ENCODE results near the gene DHRS4.
"Not testable (repeated sequence)": the region's sequence is repeated elsewhere in the genome, so short reads cannot be mapped to it uniquely, and the experiment has no call there.

DHRS4 gene

GRCh38 chr14:23941669-23942068, 11.9 kb upstream of the DHRS4 start:
- no peak for DNase-seq

DNA sequence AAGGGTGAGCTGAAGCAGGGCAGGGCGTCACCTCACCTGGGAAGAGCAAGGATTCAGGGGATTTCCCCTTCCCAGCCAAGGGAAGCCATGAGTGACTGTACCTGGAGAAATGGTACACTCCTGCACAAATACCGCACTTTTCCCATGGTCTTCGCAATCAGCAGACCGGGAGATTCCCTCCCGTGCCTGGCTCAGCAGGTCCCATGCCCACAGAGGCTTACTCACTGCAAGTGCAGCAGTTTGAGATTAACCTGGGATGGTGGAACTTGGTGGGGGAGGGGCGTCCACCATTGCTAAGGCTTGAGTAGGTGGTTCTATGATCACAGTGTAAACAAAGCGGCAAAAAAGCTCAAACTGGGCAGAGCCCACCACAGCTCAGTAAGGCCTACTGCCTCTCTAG, 11.0 kb upstream of the DHRS4 start:
- DNase-seq = no peak

- DNase-seq = not testable (repeated sequence)
These were observed 4.5 kb upstream of the DHRS4 start for GRCh38 chr14:23949069-23949468.

DNA sequence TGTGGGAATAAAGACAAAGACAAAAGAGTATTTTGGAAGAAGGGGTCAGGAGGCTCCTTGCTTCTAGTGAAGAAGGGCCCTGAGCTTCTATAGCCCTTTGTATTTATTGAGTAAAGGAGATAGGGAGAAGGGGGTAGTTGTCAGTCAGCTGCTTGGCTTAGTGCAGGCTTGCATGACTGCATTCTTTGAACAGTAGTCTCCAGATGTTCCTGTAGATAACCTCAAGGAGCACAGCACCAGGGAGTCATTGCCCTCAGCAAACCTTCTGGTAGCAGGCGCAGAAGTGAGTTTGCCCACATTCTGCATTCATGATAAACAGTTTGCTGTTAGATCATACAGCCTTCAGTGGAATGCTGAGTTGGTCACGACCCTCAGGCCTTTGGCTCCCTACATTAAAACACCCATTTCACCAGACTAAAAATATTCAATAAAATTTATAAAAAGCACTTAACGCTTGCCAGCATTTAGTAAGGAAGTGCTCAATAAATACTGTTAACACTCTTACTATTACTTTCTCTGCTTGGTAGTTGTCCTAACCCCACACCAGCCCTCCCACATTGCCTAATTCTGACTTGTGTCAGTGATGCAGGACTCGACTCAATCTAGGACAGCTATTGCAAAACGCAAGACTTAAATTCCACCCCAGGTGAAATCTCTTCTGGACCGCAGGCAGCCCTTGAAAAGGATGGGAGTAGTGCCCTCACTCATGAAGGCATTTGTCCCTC, 3.0 kb upstream of the DHRS4 start:
- DNase-seq = no peak

- not testable (repeated sequence) for DNase-seq
These were observed 2.5 kb upstream of the DHRS4 start for GRCh38 chr14:23951136-23951466.

DNA sequence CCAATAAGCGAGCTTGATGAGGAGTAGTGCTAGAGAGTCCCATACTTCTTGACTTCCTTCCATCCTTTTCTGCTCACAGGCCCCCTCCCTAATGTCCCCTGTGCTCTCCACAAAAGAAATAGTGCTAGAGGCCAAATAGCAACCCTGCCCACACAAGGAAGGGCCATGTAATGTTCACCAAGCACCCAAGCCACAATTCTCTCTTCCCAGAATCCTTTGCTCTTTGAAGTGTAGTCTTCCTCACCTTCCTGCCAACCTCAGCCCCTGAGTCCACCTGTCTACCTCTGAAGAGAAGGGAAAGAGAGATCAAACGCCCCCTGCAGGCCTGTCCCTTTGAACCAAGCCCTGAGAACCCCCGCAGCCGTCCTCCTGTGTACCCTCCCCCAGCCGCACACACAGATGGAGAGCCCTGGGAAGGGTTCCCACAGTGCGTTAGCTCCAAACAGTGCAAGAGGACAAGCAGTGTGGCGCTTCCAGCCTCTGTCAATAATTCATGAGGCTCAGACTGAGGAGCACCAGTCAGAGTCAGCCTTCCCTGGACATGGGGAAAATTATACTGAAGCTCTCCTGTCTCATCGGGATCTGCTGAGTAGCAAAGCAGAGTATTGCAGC, 1.9 kb upstream of the DHRS4 start:
- no peak for DNase-seq

DNA sequence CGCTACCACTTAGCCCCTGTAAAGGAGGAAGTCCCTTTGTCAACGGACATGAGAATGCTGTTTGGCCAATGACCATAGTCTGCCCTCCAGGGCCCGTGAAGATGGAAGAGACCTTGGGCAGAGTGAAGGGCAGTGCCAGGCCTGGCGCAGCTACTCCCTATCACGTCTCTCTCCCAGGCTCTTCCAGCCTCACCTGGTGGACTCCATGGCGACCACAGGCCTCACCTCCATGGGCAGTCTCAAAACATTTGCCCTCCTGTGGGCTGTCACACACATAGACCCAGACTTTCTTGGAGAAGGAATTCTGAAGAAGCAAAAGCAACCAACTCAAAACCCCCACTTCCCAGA, 480 bp upstream of the DHRS4 start:
- not testable (repeated sequence) for DNase-seq

DNA sequence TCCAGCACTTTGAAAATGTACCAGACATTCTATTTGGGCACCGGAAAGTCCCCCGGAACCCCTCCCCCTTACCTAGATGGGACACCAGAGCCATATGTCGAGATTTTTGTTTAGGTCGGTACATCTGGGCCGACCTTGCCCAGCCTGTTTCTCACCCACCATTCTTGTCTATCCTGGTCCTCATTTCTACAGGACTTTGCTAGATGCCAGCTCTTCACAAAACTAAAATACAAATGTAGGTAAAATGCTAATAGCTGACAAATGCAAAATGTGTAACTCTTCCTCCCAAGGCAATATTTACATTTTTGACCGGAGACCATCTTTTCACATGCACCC, 677 bp downstream of the DHRS4 start:
- not testable (repeated sequence) for DNase-seq

GRCh38 chr14:23954965-23955364, 1.4 kb downstream of the DHRS4 start:
- DNase-seq = not testable (repeated sequence)

DNA sequence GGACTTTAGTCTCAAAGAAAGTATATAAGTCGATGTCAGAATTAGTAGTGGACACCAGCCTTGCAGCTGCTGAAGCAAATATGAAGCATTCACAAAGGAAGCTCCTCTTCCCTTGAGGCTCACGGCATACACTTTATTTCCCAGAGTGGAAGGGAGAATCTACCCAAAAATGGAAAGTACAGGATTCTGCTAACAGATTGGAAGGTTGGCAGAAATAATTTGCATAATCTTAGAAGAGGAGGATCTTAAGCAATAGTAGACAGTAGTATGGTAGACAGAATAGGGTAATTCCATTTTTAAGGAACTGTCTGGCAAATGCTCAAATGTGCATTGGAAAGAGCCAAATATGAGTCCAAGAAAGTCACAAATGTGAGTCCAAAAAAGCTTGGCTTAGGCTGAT, 2.2 kb downstream of the DHRS4 start:
- DNase-seq = not testable (repeated sequence)

DNA sequence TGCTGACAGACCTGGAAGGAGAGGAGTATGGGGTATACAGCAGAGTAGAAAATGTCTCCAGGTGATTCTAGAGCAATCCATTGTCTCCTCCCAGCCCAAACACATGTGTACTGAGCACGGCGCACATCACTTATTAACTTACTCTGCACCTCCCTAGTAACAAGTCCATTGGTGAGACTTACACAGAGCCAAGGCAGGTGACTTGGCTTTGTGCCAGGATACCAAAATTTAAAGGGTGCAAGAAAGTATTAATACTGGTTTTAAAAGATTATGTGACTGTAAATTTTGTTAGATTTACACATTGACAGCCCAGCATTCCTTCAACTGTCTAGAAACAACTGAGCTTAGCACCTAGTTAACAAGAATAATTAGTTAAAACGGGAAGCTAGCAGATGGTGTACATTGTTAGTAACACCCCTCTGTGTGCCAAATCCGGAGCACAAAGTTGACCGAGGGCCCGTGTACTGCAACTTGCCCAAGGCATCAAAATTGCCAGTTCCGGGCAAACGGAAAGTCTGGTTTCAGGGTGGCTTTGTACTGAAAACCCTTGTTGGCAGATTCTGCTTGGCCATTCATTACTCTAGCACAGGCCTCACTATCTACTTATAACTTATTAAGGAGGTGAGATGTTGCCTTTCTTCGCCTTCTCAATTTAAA, 4.5 kb downstream of the DHRS4 start:
- not testable (repeated sequence) for DNase-seq

GRCh38 chr14:23960899-23961298, 7.3 kb downstream of the DHRS4 start:
- not testable (repeated sequence) for DNase-seq

DNA sequence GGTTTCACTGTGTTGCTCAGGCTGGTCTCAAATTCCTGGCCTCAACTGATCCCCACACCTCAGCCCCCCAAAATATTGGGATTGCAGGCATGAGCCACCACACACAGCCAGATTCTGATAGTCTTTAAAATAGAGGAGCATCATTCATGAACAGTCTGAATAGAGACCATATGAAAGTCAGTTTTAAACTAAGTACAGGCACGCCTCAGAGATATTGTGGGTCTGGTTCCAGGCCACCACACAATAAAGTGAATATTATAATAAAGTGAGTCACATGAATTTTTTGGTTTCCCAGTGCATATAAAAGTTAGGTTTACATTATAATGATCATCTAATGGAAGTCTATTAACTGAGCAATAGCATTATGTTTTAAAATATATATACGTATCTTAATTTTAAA, 8.1 kb downstream of the DHRS4 start:
- not testable (repeated sequence) for DNase-seq

DNA sequence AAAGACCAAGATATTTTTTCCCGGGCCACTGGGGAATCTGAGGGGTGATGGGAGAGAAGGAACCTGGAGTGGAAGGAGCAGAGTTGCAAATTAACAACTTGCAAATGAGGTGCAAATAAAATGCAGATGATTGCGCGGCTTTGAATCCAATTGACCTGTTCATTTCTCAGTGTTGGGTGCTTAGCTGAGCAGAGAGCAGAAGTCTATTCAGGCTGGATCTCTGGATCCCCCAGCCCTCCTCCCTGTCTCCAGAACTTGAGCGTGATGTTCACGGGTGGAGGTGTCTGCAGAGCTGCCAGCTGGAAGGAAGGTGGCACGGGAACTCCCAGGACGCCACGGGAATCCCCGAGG, 15.5 kb downstream of the DHRS4 start:
- not testable (repeated sequence) for DNase-seq

GRCh38 chr14:23969481-23970282, 16.1 kb downstream of the DHRS4 start:
- DNase-seq = not testable (repeated sequence)

GRCh38 chr14:23970283-23970659, 16.7 kb downstream of the DHRS4 start:
- DNase-seq = not testable (repeated sequence)

DNA sequence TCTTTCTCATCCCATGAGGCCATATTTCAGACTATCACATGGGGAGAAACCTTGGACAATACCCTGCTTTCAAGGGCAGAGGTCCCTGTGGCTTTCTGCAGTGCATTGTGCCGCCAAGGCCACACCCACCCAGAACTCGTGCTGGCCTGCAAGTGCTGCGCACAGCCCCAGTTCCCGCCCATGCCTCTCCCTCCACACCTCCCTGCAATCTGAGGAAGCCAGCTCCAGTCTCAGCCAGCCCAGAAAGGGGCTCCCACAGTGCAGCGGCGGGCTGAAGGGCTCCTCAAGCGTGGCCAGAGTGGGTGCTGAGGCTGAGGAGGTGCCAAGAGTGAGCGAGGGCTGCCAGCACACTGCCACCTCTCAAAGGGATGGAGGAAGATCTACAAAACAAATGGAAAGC, 19.6 kb downstream of the DHRS4 start:
- not testable (repeated sequence) for DNase-seq

- not testable (repeated sequence) for DNase-seq
These were observed 20.5 kb downstream of the DHRS4 start for GRCh38 chr14:23974041-23974440.

GRCh38 chr14:23977208-23977607, 23.6 kb downstream of the DHRS4 start:
- peak; percentile 5 for DNase-seq

DNA sequence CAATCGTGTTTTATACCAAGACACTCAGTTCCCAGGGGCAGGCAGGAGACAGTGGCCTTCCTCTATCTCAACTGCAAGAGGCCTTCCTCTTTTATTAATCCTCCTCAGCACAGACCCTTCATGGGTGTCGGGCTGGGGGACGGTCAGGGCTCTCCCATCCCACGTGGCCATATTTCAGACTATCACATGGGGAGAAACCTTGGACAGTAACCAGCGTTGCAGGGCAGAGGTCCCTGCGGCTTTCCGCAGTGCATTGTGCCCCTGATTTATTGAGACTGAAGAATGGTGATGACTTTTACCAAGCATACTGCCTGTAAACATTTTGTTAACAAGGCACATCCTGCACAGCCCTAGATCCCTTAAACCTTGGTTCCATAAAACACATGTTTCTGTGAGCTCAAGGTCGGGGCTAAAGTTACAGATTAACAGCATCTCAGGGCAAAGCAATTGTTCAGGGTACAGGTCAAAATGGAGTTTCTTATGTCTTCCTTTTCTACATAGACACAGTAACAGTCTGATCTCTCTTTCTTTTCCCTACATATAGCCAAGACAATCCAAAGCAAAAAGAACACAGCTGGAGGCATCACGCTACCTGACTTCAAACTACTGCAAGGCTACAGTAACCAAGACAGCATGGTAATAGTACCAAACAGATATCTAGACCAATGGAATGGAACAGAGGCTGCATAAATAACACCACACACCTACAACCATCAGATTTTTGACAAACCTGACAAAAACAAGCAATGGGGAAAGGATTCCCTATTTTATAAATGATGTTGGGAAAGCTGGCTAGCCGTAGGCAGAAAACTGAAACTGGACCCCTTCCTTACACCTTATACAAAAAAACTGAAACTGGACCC, 28.6 kb downstream of the DHRS4 start:
- not testable (repeated sequence) for DNase-seq

DNA sequence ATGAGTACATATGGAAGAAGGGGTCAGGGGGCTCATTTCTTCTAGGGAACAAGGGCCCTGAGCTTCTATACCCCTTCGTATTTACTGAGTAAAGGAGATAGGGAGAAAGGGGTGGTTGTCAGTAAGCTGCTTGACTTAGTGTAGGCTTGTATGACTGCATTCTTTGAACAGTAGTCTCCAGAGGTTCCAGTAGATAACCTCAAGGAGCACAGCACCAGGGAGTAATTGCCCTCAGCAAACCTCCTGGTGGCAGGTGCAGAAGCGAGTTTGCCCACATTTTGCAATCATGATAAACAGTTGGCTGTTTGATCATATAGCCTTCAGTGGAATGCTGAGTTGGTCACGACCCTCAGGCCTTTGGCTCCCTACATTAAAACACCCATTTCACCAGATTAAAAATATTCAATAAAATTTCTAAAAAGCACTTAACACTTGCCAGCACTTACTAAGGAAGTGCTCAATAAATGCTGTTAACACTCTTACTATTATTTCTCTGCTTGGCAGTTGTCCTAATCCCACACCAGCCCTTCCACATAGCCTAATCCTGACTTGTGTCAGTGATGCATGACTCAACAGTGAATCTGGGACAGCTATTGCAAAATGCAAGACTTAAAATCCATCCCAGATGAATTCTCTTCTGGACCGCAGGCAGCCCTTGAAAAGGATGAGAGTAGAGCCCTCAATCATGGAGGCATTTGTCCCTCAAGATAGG, 31.5 kb downstream of the DHRS4 start:
- peak; percentile 91 for DNase-seq

DNA sequence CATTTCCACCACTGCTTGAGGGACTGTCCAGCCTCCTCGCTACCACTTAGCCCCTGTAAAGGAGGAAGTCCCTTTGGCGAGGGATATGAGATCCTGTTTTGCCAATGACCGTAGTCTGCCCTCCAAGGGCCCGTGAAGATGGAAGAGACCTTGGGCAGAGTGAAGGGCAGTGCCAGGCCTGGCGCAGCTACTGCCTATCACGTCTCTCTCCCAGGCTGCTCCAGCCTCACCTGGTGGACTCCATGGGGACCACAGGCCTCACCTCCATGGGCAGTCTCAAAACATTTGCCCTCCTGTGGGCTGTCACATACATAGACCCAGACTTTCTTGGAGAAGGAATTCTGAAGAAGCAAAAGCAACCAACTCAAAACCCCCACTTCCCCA, 34.6 kb downstream of the DHRS4 start:
- DNase-seq = not testable (repeated sequence)
